Endothelial cell of umbilical vein (primary cell): ENCODE measurements around the gene TTC31.

ENCODE experiments used
- POLR2A ChIP-seq: IDR thresholded peaks from 2 replicates; pipeline ENCODE4 v1.6.1; 2012; ENCODE audit warnings: low read depth, mild to moderate bottlenecking, control low read depth, low read length
- TF ChIP-seq, protein P1 (sequence below), 2 donors: IDR thresholded peaks; 1 replicate in 1 of 2; 2 replicates in 1 of 2; pipeline ENCODE4 v1.5.1; 2011; ENCODE audit warnings: low read length in 2 of 2, mild to moderate bottlenecking in 2 of 2, moderate library complexity in 2 of 2, control low read depth in 1 of 2, inconsistent platforms in 1 of 2, low read depth in 1 of 2; ENCODE audit not compliant: insufficient read depth in 1 of 2; ENCODE audit errors: extremely low read depth in 1 of 2
- TF ChIP-seq, protein P2 (sequence below): IDR thresholded peaks from 2 replicates; pipeline ENCODE4 v1.6.1; 2011; ENCODE audit not compliant: insufficient read depth, insufficient read length

DNA sequence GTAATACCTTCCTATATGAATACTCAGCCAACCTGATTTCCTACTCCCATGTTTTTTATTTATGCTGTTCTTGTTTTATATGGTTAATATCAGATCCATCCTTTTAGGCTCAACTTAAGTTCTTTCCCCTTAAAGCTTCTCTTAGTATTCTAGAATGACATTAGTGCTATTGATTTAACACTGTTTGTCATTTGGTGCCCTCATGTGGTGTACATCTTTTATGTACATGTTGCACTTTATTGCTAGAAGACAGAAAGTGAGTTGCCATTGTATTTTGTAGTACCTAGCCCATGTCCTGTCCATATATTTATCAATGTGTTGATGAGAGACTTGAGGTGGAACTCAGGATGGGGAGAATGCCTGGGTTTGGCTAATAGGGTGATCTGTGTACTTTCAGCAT is 49.3 kb downstream of the TTC31 start:
- TF ChIP-seq, protein P1, sequence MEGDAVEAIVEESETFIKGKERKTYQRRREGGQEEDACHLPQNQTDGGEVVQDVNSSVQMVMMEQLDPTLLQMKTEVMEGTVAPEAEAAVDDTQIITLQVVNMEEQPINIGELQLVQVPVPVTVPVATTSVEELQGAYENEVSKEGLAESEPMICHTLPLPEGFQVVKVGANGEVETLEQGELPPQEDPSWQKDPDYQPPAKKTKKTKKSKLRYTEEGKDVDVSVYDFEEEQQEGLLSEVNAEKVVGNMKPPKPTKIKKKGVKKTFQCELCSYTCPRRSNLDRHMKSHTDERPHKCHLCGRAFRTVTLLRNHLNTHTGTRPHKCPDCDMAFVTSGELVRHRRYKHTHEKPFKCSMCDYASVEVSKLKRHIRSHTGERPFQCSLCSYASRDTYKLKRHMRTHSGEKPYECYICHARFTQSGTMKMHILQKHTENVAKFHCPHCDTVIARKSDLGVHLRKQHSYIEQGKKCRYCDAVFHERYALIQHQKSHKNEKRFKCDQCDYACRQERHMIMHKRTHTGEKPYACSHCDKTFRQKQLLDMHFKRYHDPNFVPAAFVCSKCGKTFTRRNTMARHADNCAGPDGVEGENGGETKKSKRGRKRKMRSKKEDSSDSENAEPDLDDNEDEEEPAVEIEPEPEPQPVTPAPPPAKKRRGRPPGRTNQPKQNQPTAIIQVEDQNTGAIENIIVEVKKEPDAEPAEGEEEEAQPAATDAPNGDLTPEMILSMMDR (IDR thresholded peaks at IDR 0.05; ENCODE audit: extremely low read depth in 1 of 2, insufficient read depth in 1 of 2, low read depth in 1 of 2, low read length in 2 of 2): peak; percentile 5 to 11
- TF ChIP-seq, protein P2, sequence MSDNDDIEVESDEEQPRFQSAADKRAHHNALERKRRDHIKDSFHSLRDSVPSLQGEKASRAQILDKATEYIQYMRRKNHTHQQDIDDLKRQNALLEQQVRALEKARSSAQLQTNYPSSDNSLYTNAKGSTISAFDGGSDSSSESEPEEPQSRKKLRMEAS: no peak
- TF ChIP-seq POLR2A: no peak
